Karpas-422 (cell line): ENCODE measurements around the gene TBC1D20. TPM values are rescaled to one million over a fixed set of nuclear protein-coding genes. Genes with fewer than 3 reads are reported as not detected.
A peak's percentile ranks its signal among the peaks of the same experiment; 100 is the strongest.

Source experiments
- DNase-seq: peaks from one replicate; pipeline ENCODE4 v3.0.0-alpha.2; 2015
- H2AFZ ChIP-seq: fragments of 200-600 bp; sonication (generic); 2 replicates; pipeline ENCODE4 v1.6.1; 2014; ENCODE audit warnings: antibody characterized with exemption, low read length, mixed read lengths
- H3K27ac ChIP-seq: fragments of 200-600 bp; sonication (generic); 2 replicates; pipeline ENCODE4 v1.5.1; 2014; ENCODE audit warnings: mild to moderate bottlenecking, low read length, moderate library complexity
- H3K27me3 ChIP-seq: fragments of 200-600 bp; sonication (generic); 2 replicates; pipeline ENCODE4 v1.6.1; 2014; ENCODE audit warnings: low read length, mixed read lengths
- H3K36me3 ChIP-seq: fragments of 200-600 bp; sonication (generic); 2 replicates; pipeline ENCODE4 v1.6.1; 2014; ENCODE audit warnings: low read length, mixed read lengths; ENCODE audit not compliant: insufficient read depth
- H3K4me1 ChIP-seq: fragments of 200-600 bp; sonication (generic); 2 replicates; pipeline ENCODE4 v1.6.1; 2014; ENCODE audit warnings: mild to moderate bottlenecking, low read length, mixed read lengths
- H3K4me2 ChIP-seq: fragments of 200-600 bp; sonication (generic); 2 replicates; pipeline ENCODE4 v1.6.1; 2014; ENCODE audit warnings: low read length, low read depth, mild to moderate bottlenecking; ENCODE audit not compliant: poor library complexity, severe bottlenecking
- H3K4me3 ChIP-seq: fragments of 200-600 bp; sonication (generic); 2 replicates; pipeline ENCODE4 v1.5.1; 2014; ENCODE audit warnings: mild to moderate bottlenecking, antibody characterized with exemption, low read length, mixed read lengths
- H3K79me2 ChIP-seq: fragments of 200-600 bp; sonication (generic); 2 replicates; pipeline ENCODE4 v1.6.1; 2014; ENCODE audit warnings: mild to moderate bottlenecking, low read length, mixed read lengths
- H3K9ac ChIP-seq: fragments of 200-600 bp; sonication (generic); 2 replicates; pipeline ENCODE4 v1.6.0; 2014; ENCODE audit warnings: low read length
- H3K9me2 ChIP-seq: fragments of 200-600 bp; sonication (generic), shearing (Covaris generic); replicated peaks from 2 replicates; pipeline ENCODE4 v1.6.0; 2014; ENCODE audit warnings: mild to moderate bottlenecking, low read length, moderate library complexity; ENCODE audit not compliant: insufficient read depth
- H3K9me3 ChIP-seq: fragments of 300-700, 200-600 bp; sonication (generic); 2 replicates; pipeline ENCODE4 v1.6.1; 2014; ENCODE audit warnings: low read length, mixed read lengths
- H4K20me1 ChIP-seq: fragments of 200-600 bp; sonication (generic); 2 replicates; pipeline ENCODE4 v1.6.1; 2014; ENCODE audit warnings: mild to moderate bottlenecking, antibody characterized with exemption, low read length, low read depth; ENCODE audit not compliant: insufficient read depth
- total RNA-seq: library from RNA; depleted of rRNA; stranded (reverse); fragments of >200 nt; shearing (Covaris generic); gene quantifications from 2 replicates; pipeline ENCODE4 v1.2.3, GENCODE V29; 2014; ENCODE audit warnings: low replicate concordance

Gene TBC1D20
- total RNA-seq, 1 experiment from 2014 or later, result 26.1 TPM

GRCh38 chr20:406200-407132 is 55.9 kb downstream of the TBC1D20 start:
- DNase-seq, result no peak
- Histone ChIP-seq H3K27ac (peak overlapping the region; percentile 45; the same call in 1 of the 2 replicates), H3K9me3 (no peaks in the 10 kb centered on the region), H3K4me3 (peak overlapping the region; percentile 66; the same call in 1 of the 2 replicates), H4K20me1 (no peaks in the 10 kb centered on the region), H3K79me2 (peaks cover 31% of the 10 kb centered on the region), H2AFZ (no peak overlapping the region), H3K36me3 (peaks cover 20% of the 10 kb centered on the region), H3K4me2 (peak overlapping the region; percentile 92), H3K4me1 (peaks cover 24% of the 10 kb centered on the region), H3K9me2 (no peaks in the 10 kb centered on the region), H3K27me3 (no peaks in the 10 kb centered on the region), H3K9ac (peak overlapping the region; percentile 79)

GRCh38 chr20:404088-404487 is 58.2 kb downstream of the TBC1D20 start:
- no peak overlapping the region for H3K4me3 ChIP-seq
- no peaks in the 10 kb centered on the region for H3K27me3 ChIP-seq
- H3K4me1 ChIP-seq, result peaks cover 25% of the 10 kb centered on the region
- H3K9me2 ChIP-seq, result no peaks in the 10 kb centered on the region
- H4K20me1 ChIP-seq, result no peaks in the 10 kb centered on the region
- H2AFZ ChIP-seq, result no peak overlapping the region
- no peak overlapping the region for H3K27ac ChIP-seq
- no peak overlapping the region for H3K4me2 ChIP-seq
- H3K36me3 ChIP-seq, result no peaks in the 10 kb centered on the region
- no peak overlapping the region for H3K9ac ChIP-seq
- H3K9me3 ChIP-seq, result no peaks in the 10 kb centered on the region
- DNase-seq, result no peak
- H3K79me2 ChIP-seq, result peaks cover 10% of the 10 kb centered on the region

DNA sequence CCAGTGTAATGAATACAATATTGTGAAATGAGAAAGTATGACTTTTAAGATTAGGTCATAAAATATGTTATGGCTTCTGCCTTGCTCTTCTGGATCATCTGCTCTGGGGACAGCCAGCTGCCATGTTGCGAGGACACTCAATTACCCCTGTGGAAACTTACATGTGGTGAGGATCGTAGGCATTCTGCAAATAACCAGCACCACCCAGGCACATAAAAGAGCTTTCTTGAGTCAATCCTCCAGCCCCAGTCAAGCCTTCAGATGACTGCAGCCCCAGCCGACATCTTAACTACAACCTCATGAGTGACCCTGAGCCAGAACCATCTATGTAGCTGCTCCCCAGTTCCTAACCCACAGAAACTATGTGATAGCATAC is 58.8 kb downstream of the TBC1D20 start:
- Histone ChIP-seq H3K79me2 (peaks cover 4% of the 10 kb centered on the region), H3K9me2 (no peaks in the 10 kb centered on the region), H3K9ac (no peak overlapping the region), H3K4me3 (no peak overlapping the region), H3K9me3 (no peaks in the 10 kb centered on the region), H4K20me1 (no peaks in the 10 kb centered on the region), H3K27me3 (no peaks in the 10 kb centered on the region), H3K4me1 (peaks cover 25% of the 10 kb centered on the region), H2AFZ (no peak overlapping the region), H3K27ac (no peak overlapping the region), H3K36me3 (no peaks in the 10 kb centered on the region), H3K4me2 (no peak overlapping the region)
- no peak for DNase-seq

- Histone ChIP-seq H3K27ac (no peak overlapping the region), H3K4me2 (no peak overlapping the region), H3K9ac (no peak overlapping the region), H2AFZ (no peak overlapping the region), H3K79me2 (no peaks in the 10 kb centered on the region), H3K4me1 (peaks cover 25% of the 10 kb centered on the region), H3K9me2 (no peaks in the 10 kb centered on the region), H3K27me3 (no peaks in the 10 kb centered on the region), H4K20me1 (no peaks in the 10 kb centered on the region), H3K9me3 (no peaks in the 10 kb centered on the region), H3K4me3 (no peak overlapping the region), H3K36me3 (peaks cover under 1% of the 10 kb centered on the region; the same call in 1 of the 2 replicates)
- no peak for DNase-seq
Observed at GRCh38 chr20:402898-403581, 59.3 kb downstream of the TBC1D20 start.

GRCh38 chr20:402496-402885 is 59.8 kb downstream of the TBC1D20 start:
- Histone ChIP-seq H3K9ac (no peak overlapping the region), H3K4me1 (peaks cover 23% of the 10 kb centered on the region), H3K36me3 (peaks cover 5% of the 10 kb centered on the region; the same call in 1 of the 2 replicates), H3K9me2 (no peaks in the 10 kb centered on the region), H2AFZ (no peak overlapping the region), H3K4me2 (no peak overlapping the region), H3K27me3 (no peaks in the 10 kb centered on the region), H3K79me2 (no peaks in the 10 kb centered on the region), H3K27ac (no peak overlapping the region), H4K20me1 (no peaks in the 10 kb centered on the region), H3K4me3 (no peak overlapping the region), H3K9me3 (no peaks in the 10 kb centered on the region)
- no peak for DNase-seq

DNA sequence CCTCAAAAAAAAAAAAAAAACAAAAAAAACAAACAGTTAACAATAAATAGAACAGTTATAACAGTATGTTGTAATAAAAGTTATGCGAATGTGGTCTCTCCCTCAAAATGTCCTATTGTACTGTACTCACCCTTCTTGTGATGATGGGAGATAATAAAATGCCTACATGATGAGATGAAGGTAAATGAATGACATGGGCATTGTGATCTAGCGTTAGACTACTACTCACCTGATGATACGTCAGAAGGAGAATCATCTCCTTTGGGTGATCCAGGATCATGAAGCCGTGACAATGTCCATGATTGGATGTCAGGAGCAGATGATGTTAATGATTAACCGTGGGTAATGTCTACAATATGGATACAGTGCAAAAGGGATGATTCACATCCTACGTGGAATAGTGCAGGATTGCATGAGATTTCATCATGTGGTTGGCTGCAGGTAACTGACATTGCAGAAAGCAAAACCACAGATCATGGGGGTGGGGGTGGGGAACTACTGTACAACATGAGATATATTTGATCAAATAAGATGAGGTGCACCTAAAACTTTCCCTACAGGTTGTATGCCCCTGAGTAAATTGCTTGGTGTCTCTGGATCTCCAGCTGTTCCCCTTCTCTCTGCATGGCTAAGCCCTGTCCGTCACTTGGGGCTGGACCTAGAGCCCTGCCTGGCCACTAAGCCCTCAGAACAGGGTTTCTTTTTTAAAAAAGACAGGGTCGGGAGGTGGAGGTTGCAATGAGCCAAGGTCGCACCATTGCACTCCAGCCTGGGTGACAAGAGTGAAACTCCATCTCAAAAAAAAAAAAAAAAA is 60.4 kb downstream of the TBC1D20 start:
- H2AFZ ChIP-seq, result no peak overlapping the region
- no peak overlapping the region for H3K9ac ChIP-seq

DNA sequence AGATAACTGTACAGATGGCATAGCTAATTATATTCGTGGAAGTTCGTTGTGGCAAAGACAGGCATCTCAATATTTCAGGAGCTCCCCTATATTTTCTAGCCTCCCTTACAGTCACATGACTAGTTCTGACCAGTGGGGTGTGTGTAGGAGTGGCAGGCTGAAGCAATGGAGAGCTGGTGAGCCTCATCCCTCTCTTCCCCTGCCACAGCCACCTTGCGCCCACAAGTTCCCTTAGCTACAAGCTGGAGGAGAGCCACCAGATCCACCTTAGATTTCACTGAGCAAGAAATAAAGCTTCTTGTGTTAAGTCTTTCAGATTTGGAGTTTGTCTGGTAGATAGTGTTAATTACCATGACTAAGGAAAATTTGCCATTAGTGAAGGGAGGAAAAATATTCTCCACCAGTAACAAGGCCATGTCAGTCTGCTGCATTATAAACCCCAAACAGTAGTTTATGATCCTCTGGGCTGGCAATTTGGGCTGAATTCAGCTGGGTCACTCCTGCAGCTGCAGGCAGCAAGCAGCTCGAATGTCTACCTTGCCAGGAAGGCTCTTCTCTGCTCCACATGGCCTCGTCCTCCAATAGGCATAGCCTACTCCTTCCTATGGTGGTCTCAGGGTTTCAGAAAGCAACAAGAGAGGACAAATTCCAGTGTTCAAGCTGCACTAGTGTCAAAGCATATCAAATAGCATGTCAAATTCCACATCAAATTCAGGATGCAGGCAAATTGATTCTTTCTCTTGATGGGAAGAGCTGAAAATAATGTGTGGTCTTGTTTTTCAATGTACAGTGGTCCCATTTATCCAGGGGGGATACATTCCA is 61.7 kb downstream of the TBC1D20 start:
- Histone ChIP-seq H3K4me3 (no peak overlapping the region), H3K27me3 (no peaks in the 10 kb centered on the region), H2AFZ (peak overlapping the region; percentile 29; the same call in 1 of the 2 replicates), H3K36me3 (peaks cover 20% of the 10 kb centered on the region), H3K27ac (no peak overlapping the region), H3K9me3 (no peaks in the 10 kb centered on the region), H3K79me2 (no peaks in the 10 kb centered on the region), H4K20me1 (0 out of 2 replicates have a peak, but pooled peaks cover 4% of the 10 kb centered on the region), H3K4me2 (peak overlapping the region; percentile 21), H3K9me2 (no peaks in the 10 kb centered on the region), H3K9ac (peak overlapping the region; percentile 30), H3K4me1 (peaks cover 14% of the 10 kb centered on the region)
- DNase-seq, result peak; percentile 57

More for the DNA sequence above, 60.4 kb downstream of the TBC1D20 start:
- no peaks in the 10 kb centered on the region for H3K9me2 ChIP-seq
- H3K9me3 ChIP-seq, result no peaks in the 10 kb centered on the region
- peaks cover 10% of the 10 kb centered on the region for H3K36me3 ChIP-seq
- H3K79me2 ChIP-seq, result no peaks in the 10 kb centered on the region
- H3K27me3 ChIP-seq, result no peaks in the 10 kb centered on the region
- H4K20me1 ChIP-seq, result no peaks in the 10 kb centered on the region
- H3K27ac ChIP-seq, result no peak overlapping the region
- H3K4me3 ChIP-seq, result no peak overlapping the region
- H3K4me2 ChIP-seq, result no peak overlapping the region
- DNase-seq, result no peak
- peaks cover 17% of the 10 kb centered on the region for H3K4me1 ChIP-seq
